HG02642 (cell line): ENCODE results near the gene ZNF330.

Experiments
- ATAC-seq: cut with Tn5 transposase; IDR thresholded peaks from one replicate; pipeline ENCODE4 v1.9.1; 2021; ENCODE audit warnings: mild to moderate bottlenecking; ENCODE audit not compliant: unreplicated experiment, poor library complexity

Gene ZNF330

DNA sequence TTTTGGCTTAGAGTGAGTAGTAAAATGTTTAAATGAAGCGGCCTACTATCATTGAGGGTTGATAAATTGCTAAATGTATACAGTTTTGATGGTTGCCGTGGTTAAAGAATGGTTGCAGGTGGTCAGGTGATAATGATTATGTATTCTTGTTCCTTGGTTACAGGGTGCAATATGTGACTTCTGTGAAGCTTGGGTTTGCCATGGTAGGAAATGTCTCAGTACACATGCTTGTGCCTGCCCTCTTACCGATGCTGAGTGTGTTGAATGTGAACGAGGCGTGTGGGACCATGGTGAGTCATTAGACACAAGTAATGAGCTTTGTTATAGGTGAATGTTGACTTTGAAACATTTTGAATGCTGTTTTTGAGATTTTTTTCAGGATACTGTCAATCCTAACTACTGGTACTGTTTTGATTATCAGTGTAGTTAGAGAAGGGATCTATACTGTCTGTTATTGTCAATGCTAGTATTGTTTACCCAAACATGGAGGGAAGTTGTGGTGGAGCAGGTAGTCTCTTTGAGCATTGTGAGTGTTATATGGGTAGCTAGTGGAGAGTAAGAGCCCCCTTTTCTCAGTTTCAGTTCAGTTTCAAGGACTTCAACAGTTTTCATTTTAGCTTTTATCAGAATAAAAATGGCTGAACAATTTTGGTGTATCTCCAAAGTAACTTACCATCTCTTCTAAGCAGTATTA, 8.9 kb downstream of the ZNF330 start:
- no peak for ATAC-seq

- no peak for ATAC-seq
These were observed 13.0 kb downstream of the ZNF330 start for GRCh38 chr4:141233673-141234072.

GRCh38 chr4:141238186-141238585, 17.5 kb downstream of the ZNF330 start:
- no peak for ATAC-seq

GRCh38 chr4:141240259-141240658, 19.6 kb downstream of the ZNF330 start:
- ATAC-seq: peak; percentile 35

DNA sequence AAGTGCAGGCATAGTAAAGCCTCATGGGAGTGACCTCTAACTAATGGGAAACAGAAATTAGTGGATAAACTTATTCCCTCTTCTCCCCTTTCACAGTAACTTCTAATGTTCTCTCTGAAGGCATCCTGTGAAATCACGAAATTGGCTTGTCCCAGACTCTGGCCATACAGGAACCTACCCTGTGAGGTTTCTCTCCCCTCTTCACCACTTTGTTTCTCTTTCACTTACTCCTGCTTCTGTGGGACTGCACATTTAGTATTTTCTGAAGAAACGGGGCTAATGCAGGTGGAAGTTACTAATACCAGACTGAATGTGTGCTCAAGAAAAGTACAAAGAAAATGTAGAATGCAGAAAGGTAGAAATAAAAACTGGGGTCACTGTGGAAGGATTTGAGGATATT, 20.0 kb downstream of the ZNF330 start:
- ATAC-seq: peak; percentile 47

GRCh38 chr4:141241986-141242385, 21.3 kb downstream of the ZNF330 start:
- ATAC-seq: no peak

- ATAC-seq: no peak
These were observed 23.7 kb downstream of the ZNF330 start for GRCh38 chr4:141244419-141244818.

GRCh38 chr4:141246243-141246642, 25.5 kb downstream of the ZNF330 start:
- ATAC-seq: no peak

- ATAC-seq: no peak
These were observed 26.2 kb downstream of the ZNF330 start for GRCh38 chr4:141246683-141247429.

DNA sequence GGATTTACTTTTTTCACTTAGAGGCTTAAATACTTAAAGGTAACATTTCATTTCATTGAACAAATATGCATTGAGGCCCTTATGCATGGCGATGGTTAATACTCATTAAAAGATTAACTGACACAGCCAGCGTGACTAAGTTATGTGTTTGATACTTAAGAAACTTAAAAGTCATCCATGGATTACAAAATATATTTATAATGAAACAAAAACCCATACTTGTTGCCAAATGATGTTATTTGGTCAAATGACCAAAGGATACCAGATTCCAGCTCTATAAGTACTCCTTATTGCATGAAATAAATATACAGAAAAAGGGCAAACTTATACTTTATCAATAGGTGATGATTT, 26.7 kb downstream of the ZNF330 start:
- no peak for ATAC-seq

GRCh38 chr4:141248029-141248428, 27.3 kb downstream of the ZNF330 start:
- ATAC-seq: no peak

DNA sequence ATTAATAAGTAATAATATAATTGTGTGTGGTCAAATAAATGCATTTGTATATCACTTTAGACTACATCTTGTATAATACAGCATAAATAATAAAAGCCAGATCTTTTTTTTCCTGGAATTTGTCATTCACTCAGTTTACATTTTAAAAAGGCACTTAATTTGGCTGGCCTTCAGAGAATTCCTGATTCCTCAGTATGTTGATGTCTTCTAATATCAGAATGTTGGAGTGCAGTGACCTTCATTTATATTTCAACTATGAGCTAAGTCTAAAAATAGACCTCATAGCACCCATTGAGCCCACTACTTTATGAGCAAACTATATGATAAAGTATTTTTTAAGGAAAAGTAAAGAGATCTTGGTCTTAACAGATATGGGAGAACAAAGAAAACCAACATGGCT, 27.8 kb downstream of the ZNF330 start:
- no peak for ATAC-seq

- ATAC-seq: peak; percentile 43
These were observed 33.6 kb downstream of the ZNF330 start for GRCh38 chr4:141254326-141254725.

GRCh38 chr4:141255016-141255415, 34.3 kb downstream of the ZNF330 start:
- no peak for ATAC-seq

GRCh38 chr4:141258558-141258957, 37.9 kb downstream of the ZNF330 start:
- no peak for ATAC-seq

DNA sequence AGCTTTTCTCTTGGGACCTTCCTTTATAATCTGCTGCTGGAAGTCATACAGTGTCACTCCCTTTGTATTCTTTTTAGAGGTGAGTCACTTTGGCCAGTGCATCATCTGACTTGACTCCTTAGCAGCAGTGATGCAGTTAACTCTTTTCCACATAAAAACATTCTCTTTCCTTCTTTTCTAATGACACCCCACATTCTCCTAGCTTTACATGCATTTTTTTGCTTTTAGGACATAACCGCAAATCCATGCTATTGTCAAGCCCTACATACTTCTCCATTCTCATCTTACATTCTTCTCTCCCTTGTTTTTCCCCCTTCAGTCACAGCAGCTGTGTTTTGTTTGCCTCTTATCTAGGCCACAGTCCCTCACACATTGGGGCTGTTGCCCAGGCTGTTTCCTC, 55.1 kb downstream of the ZNF330 start:
- ATAC-seq: no peak

GRCh38 chr4:141283152-141283551, 62.5 kb downstream of the ZNF330 start:
- no peak for ATAC-seq

DNA sequence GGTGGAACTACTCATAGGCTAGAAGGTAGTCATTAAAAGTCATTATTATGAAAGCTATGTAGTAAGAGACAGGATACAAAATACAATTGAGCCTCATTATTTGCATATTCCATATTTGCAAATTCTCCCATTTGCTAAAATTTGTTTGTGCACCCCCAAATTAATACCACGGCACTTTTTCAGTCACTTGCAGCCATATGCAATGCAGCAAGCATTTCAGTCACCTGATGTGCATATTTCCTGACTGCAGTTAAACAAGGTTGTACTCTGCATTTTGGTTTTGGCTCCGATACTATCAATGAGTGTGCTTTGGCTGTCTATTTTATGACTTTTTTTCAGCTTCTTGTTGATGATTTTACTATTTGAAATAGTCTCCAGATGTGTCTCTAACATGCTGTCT, 62.9 kb downstream of the ZNF330 start:
- ATAC-seq: no peak
